ENCODE measurements around the gene USP7. TPM values are rescaled to one million over a fixed set of nuclear protein-coding genes. Genes with fewer than 3 reads are reported as not detected.
"Not testable (repeated sequence)": the region's sequence is repeated elsewhere in the genome, so short reads cannot be mapped to it uniquely, and the experiment has no call there.

USP7 gene
- total RNA-seq, 1 experiment from 2014 or later = 228 TPM

- intact Hi-C loops (cut with micrococcal nuclease; ENCODE audit: unreplicated experiment) = no loop called here
- BruUV-seq (replicated peaks) = no TSS peak
- Histone ChIP-seq H3K27ac (ENCODE audit: low read depth, low read length, poor library complexity, severe bottlenecking) (no peak overlapping the region), H3K4me1 (ENCODE audit: insufficient read depth, low read length, poor library complexity, severe bottlenecking) (no peaks in the 10 kb centered on the region), H3K4me3 (ENCODE audit: low read depth, low read length, poor library complexity, severe bottlenecking) (no peak overlapping the region), H3K36me3 (ENCODE audit: insufficient read depth, low read length, poor library complexity, severe bottlenecking) (no peaks in the 10 kb centered on the region), H3K27me3 (replicated peaks; ENCODE audit: insufficient read depth, low read depth, low read length, poor library complexity) (no peaks in the 10 kb centered on the region), H3K9me3 (ENCODE audit: low read depth, low read length, poor library complexity, severe bottlenecking) (no peaks in the 10 kb centered on the region)
- ChIA-PET POLR2A (ENCODE audit: low non-redundant PET) (no interaction called here), CTCF (interaction anchor here (0.5 kb wide), 1 partner anchor 10 kb away, joined by 3 read pairs; the partner anchor contains the start of gene CARHSP1)
- TF ChIP-seq EZH2 (IDR thresholded peaks at IDR 0.05; ENCODE audit: borderline replicate concordance, low read depth, low read length, poor library complexity, severe bottlenecking) (no peak), CTCF (conservative IDR thresholded peaks at IDR 0.05; ENCODE audit: low read depth, low read length) (no peak)
- no peak for DNase-seq (ENCODE audit: low spot score)
Measured at GRCh38 chr16:8878523-8878911, 85.2 kb downstream of the USP7 start.

GRCh38 chr16:8877894-8878522 is 85.7 kb downstream of the USP7 start:
- H3K4me3 ChIP-seq (ENCODE audit: low read depth, low read length, poor library complexity, severe bottlenecking) = no peak overlapping the region
- BruUV-seq (replicated peaks) = no TSS peak
- TF ChIP-seq CTCF (conservative IDR thresholded peaks at IDR 0.05; ENCODE audit: low read depth, low read length) (no peak), EZH2 (IDR thresholded peaks at IDR 0.05; ENCODE audit: borderline replicate concordance, low read depth, low read length, poor library complexity, severe bottlenecking) (no peak)
- no peaks in the 10 kb centered on the region for H3K4me1 ChIP-seq (ENCODE audit: insufficient read depth, low read length, poor library complexity, severe bottlenecking)
- intact Hi-C loops (cut with micrococcal nuclease; ENCODE audit: unreplicated experiment) = no loop called here
- CTCF ChIA-PET = no interaction called here
- H3K9me3 ChIP-seq (ENCODE audit: low read depth, low read length, poor library complexity, severe bottlenecking) = no peaks in the 10 kb centered on the region
- no peak for DNase-seq (ENCODE audit: low spot score)
- no peaks in the 10 kb centered on the region for H3K36me3 ChIP-seq (ENCODE audit: insufficient read depth, low read length, poor library complexity, severe bottlenecking)
- no peak overlapping the region for H3K27ac ChIP-seq (ENCODE audit: low read depth, low read length, poor library complexity, severe bottlenecking)
- H3K27me3 ChIP-seq (replicated peaks; ENCODE audit: insufficient read depth, low read depth, low read length, poor library complexity) = no peaks in the 10 kb centered on the region
- POLR2A ChIA-PET (ENCODE audit: low non-redundant PET) = interaction anchor here (0.6 kb wide), 1 partner anchor 256 kb away, joined by 3 read pairs; no protein-coding TSS in a partner anchor

- H3K9me3 ChIP-seq (ENCODE audit: low read depth, low read length, poor library complexity, severe bottlenecking); H3K27me3 ChIP-seq (replicated peaks; ENCODE audit: insufficient read depth, low read depth, low read length, poor library complexity); H3K36me3 ChIP-seq (ENCODE audit: insufficient read depth, low read length, poor library complexity, severe bottlenecking); intact Hi-C loops (cut with micrococcal nuclease; ENCODE audit: unreplicated experiment); POLR2A ChIA-PET (ENCODE audit: low non-redundant PET); DNase-seq (ENCODE audit: low spot score); H3K27ac ChIP-seq (ENCODE audit: low read depth, low read length, poor library complexity, severe bottlenecking); CTCF ChIA-PET; BruUV-seq (replicated peaks); H3K4me3 ChIP-seq (ENCODE audit: low read depth, low read length, poor library complexity, severe bottlenecking): not testable (repeated sequence)
- H3K4me1 ChIP-seq (ENCODE audit: insufficient read depth, low read length, poor library complexity, severe bottlenecking) = peaks cover 12% of the 10 kb centered on the region
Measured at GRCh38 chr16:8875317-8875716, 88.4 kb downstream of the USP7 start.

- H3K36me3 ChIP-seq (ENCODE audit: insufficient read depth, low read length, poor library complexity, severe bottlenecking) = no peaks in the 10 kb centered on the region
- H3K27ac ChIP-seq (ENCODE audit: low read depth, low read length, poor library complexity, severe bottlenecking) = no peak overlapping the region
- no peaks in the 10 kb centered on the region for H3K9me3 ChIP-seq (ENCODE audit: low read depth, low read length, poor library complexity, severe bottlenecking)
- no peak overlapping the region for H3K4me3 ChIP-seq (ENCODE audit: low read depth, low read length, poor library complexity, severe bottlenecking)
- intact Hi-C loops (cut with micrococcal nuclease; ENCODE audit: unreplicated experiment) = no loop called here
- no peaks in the 10 kb centered on the region for H3K27me3 ChIP-seq (replicated peaks; ENCODE audit: insufficient read depth, low read depth, low read length, poor library complexity)
- CTCF ChIA-PET = interaction anchor here (0.6 kb wide), 1 partner anchor 12 kb away, joined by 4 read pairs; no protein-coding TSS in a partner anchor
- POLR2A ChIA-PET (ENCODE audit: low non-redundant PET) = no interaction called here
- no TSS peak for BruUV-seq (replicated peaks)
- no peak for DNase-seq (ENCODE audit: low spot score)
- peaks cover 20% of the 10 kb centered on the region for H3K4me1 ChIP-seq (ENCODE audit: insufficient read depth, low read length, poor library complexity, severe bottlenecking)
- TF ChIP-seq CTCF (conservative IDR thresholded peaks at IDR 0.05; ENCODE audit: low read depth, low read length) = no peak
- no peak for TF ChIP-seq EZH2 (IDR thresholded peaks at IDR 0.05; ENCODE audit: borderline replicate concordance, low read depth, low read length, poor library complexity, severe bottlenecking)
Measured at GRCh38 chr16:8874388-8874787, 89.3 kb downstream of the USP7 start.

- H3K4me3 ChIP-seq (ENCODE audit: low read depth, low read length, poor library complexity, severe bottlenecking); H3K27ac ChIP-seq (ENCODE audit: low read depth, low read length, poor library complexity, severe bottlenecking); POLR2A ChIA-PET (ENCODE audit: low non-redundant PET); H3K36me3 ChIP-seq (ENCODE audit: insufficient read depth, low read length, poor library complexity, severe bottlenecking); intact Hi-C loops (cut with micrococcal nuclease; ENCODE audit: unreplicated experiment); DNase-seq (ENCODE audit: low spot score); H3K9me3 ChIP-seq (ENCODE audit: low read depth, low read length, poor library complexity, severe bottlenecking); BruUV-seq (replicated peaks); H3K27me3 ChIP-seq (replicated peaks; ENCODE audit: insufficient read depth, low read depth, low read length, poor library complexity): not testable (repeated sequence)
- peaks cover 22% of the 10 kb centered on the region for H3K4me1 ChIP-seq (ENCODE audit: insufficient read depth, low read length, poor library complexity, severe bottlenecking)
- CTCF ChIA-PET = interaction anchor here (0.6 kb wide), 1 partner anchor 11 kb away, joined by 4 read pairs; no protein-coding TSS in a partner anchor
Measured at GRCh38 chr16:8873866-8874195, 89.9 kb downstream of the USP7 start.
